GM12864 (cell line): Measurements from ENCODE around the gene CAMSAP1.

ENCODE experiments used
- DNase-seq: peaks from one replicate; pipeline ENCODE4 v3.0.0-alpha.2; 2011; ENCODE audit warnings: low read depth
- H3K4me3 ChIP-seq: 2 replicates; pipeline ENCODE4 v1.5.1; 2011; ENCODE audit warnings: mild to moderate bottlenecking, low read depth, low read length, control low read depth
- TF ChIP-seq, protein P1 (sequence below): IDR thresholded peaks from 2 replicates; pipeline ENCODE4 v1.5.1; 2011; ENCODE audit warnings: low read depth, mild to moderate bottlenecking, moderate library complexity, low read length, control low read depth, inconsistent platforms; ENCODE audit errors: missing control alignments

Gene CAMSAP1

GRCh38 chr9:135787776-135788575 is 119.4 kb downstream of the CAMSAP1 start:
- TF ChIP-seq, protein P1, sequence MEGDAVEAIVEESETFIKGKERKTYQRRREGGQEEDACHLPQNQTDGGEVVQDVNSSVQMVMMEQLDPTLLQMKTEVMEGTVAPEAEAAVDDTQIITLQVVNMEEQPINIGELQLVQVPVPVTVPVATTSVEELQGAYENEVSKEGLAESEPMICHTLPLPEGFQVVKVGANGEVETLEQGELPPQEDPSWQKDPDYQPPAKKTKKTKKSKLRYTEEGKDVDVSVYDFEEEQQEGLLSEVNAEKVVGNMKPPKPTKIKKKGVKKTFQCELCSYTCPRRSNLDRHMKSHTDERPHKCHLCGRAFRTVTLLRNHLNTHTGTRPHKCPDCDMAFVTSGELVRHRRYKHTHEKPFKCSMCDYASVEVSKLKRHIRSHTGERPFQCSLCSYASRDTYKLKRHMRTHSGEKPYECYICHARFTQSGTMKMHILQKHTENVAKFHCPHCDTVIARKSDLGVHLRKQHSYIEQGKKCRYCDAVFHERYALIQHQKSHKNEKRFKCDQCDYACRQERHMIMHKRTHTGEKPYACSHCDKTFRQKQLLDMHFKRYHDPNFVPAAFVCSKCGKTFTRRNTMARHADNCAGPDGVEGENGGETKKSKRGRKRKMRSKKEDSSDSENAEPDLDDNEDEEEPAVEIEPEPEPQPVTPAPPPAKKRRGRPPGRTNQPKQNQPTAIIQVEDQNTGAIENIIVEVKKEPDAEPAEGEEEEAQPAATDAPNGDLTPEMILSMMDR = no peak
- H3K4me3 ChIP-seq = no peak overlapping the region
- DNase-seq = no peak

DNA sequence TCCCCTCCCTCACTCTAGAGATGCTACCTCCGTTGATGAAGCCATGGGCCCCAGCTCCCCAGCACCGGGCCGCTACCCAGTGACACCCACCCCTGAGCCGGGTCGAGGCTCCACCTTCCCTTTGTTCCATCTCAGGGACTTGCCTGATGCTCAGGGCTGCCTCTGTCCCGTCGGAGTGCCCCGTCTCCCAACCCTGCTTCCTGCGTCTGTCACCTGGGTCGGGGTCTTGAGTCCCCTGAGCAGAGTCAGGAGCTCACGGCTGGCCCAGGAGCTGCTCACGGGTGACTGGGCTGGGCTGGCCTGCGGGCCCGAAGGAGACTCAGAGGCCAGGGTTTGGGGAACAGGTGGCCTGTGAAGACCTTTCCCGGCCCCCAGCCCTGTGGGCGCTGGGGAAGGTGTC is 120.0 kb downstream of the CAMSAP1 start:
- TF ChIP-seq, protein P1 = no peak
- DNase-seq = no peak
- no peak overlapping the region for H3K4me3 ChIP-seq

- DNase-seq = no peak
Observed at GRCh38 chr9:135786146-135786690, 121.1 kb downstream of the CAMSAP1 start.

DNA sequence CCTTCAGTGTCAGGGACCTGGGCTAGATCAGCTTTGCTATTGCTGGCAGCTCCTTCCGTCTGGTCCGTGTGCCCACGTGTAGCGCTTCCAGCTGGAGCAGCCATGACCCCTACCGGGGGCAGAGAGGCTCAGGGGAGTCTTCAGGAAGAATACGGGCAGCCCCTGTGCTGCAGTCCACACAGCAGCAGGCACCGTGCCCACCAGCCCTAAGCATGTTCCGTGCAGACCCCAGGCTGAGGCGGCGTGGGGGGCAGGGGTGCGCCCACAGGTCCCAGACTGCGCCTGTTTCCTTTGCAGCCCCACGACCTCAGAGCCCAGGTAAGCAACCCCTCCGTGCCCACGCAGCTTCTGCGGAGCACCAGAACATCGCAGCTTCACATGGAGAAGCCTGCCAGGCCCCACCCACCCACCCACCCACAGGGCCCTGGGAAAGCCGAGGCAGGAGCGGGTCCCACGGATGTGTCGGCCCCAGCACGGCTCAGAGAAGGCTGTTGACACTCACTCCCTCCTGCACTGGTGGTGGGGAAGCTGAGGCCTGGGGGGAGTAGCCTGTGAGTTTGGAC is 122.3 kb downstream of the CAMSAP1 start:
- TF ChIP-seq, protein P1 = no peak
- no peak overlapping the region for H3K4me3 ChIP-seq
- no peak for DNase-seq

More at GRCh38 chr9:135786146-135786690, 121.1 kb downstream of the CAMSAP1 start:
- H3K4me3 ChIP-seq = no peak overlapping the region
- TF ChIP-seq, protein P1 = no peak

GRCh38 chr9:135783540-135784245 is 123.7 kb downstream of the CAMSAP1 start:
- TF ChIP-seq, protein P1 = peak; percentile 3
- no peak for DNase-seq
- H3K4me3 ChIP-seq = no peak overlapping the region

GRCh38 chr9:135782946-135783345 is 124.4 kb downstream of the CAMSAP1 start:
- TF ChIP-seq, protein P1 = no peak
- H3K4me3 ChIP-seq = no peak overlapping the region
- no peak for DNase-seq
